ENCODE data around the gene SPACA4. TPM values are rescaled to one million over a fixed set of nuclear protein-coding genes. Genes with fewer than 3 reads are reported as not detected.

Gene SPACA4
- total and polyA plus RNA-seq, 2 experiments from 2014 or later = not detected

DNA sequence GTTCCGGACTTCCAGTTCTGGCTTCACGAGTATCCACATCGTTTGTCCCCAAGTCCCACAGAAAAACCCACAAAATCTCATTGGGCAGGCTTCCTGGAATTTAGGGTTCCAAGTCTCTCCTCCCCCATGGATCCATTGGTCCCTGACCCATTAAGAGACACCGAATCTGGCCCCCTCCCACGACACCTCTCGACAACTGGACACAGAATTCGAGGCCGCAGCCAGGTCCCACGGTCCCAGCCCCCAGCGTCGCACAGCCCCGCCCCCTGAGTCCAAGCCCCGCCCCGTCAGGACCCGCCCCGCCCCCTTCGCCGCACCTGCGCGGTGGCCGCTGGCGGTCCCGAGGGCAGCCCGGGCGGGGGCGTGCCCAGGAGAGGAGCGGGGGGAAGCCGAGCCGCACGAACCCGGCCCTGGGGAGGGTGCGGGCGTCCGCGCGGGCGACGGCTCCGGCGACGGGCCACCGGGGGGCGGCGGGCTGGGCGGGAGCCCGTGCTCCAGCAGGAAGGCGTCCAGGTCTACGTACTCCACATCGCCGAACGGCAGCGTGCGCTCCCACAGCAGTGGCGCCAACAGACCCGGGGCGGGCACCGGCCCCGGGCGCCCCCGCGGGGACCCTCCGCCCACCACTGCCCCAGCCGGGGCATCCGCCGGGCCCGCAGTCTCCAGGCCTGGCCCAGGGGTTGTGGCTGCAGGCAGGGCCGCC is 28.9 kb downstream of the SPACA4 start:
- TF ChIP-seq, protein P1, sequence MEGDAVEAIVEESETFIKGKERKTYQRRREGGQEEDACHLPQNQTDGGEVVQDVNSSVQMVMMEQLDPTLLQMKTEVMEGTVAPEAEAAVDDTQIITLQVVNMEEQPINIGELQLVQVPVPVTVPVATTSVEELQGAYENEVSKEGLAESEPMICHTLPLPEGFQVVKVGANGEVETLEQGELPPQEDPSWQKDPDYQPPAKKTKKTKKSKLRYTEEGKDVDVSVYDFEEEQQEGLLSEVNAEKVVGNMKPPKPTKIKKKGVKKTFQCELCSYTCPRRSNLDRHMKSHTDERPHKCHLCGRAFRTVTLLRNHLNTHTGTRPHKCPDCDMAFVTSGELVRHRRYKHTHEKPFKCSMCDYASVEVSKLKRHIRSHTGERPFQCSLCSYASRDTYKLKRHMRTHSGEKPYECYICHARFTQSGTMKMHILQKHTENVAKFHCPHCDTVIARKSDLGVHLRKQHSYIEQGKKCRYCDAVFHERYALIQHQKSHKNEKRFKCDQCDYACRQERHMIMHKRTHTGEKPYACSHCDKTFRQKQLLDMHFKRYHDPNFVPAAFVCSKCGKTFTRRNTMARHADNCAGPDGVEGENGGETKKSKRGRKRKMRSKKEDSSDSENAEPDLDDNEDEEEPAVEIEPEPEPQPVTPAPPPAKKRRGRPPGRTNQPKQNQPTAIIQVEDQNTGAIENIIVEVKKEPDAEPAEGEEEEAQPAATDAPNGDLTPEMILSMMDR (IDR thresholded peaks at IDR 0.05; ENCODE audit: low read depth, low read length) = no peak
- H3K36me3 ChIP-seq = no peaks in the 10 kb centered on the region
- H3K27me3 ChIP-seq = no peaks in the 10 kb centered on the region
- peak overlapping the region; percentile 88 for H3K4me3 ChIP-seq
- peak overlapping the region; percentile 46 for H3K27ac ChIP-seq
- H3K4me1 ChIP-seq (ENCODE audit: low read depth) = peaks cover 16% of the 10 kb centered on the region
- peak; percentile 52 to 82 for DNase-seq (ENCODE audit: low read depth in 1 of 2, low spot score in 1 of 2)
- no peaks in the 10 kb centered on the region for H3K9me3 ChIP-seq (ENCODE audit: low read depth)

DNA sequence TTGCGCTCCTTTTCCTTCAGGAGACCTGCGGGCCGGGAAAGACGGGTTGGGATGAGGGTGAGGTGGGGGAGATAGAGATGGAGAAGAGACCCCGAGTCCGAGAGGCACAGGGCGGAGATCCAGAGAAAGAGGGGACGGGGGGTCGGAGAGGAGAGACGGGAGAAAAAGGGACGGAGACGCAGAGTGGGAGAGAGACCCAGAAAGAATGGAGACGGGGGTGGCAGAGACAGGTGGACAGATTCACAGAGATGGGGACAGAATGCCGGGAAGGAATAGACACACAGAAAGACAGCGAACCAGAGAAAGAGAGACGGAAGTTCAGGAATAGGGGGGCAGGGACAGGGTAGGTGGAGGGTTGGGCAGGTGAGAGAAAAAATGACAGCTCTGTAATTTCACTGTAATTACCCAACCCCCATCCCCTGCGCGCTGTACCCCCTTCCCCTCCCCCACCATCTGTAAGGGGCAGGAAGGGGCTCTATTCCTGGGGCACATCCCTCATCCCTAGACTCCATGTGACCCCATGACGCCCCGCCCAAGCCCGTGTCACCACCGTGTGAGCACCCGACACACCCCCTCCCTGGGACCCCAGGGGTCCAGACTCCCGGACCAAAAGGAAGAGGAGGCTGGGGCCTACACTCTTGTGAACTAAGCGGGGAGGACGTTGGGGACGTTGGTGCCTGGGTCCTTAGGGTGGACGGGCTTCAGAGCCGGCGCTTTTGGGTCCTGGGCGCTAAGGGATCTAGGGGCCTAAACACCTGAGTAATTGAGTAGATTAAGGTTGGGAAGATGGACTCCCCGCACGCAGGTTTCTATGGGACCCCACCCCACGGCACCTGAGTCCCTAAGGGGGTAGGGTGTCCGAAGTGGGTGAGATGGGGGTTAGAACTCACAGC is 29.7 kb downstream of the SPACA4 start:
- H3K4me3 ChIP-seq = peak overlapping the region; percentile 88
- peaks cover 16% of the 10 kb centered on the region for H3K4me1 ChIP-seq (ENCODE audit: low read depth)
- TF ChIP-seq, protein P1 (IDR thresholded peaks at IDR 0.05; ENCODE audit: low read depth, low read length) = no peak
- no peaks in the 10 kb centered on the region for H3K9me3 ChIP-seq (ENCODE audit: low read depth)
- no peaks in the 10 kb centered on the region for H3K27me3 ChIP-seq
- peak overlapping the region; percentile 61 for H3K27ac ChIP-seq
- no peaks in the 10 kb centered on the region for H3K36me3 ChIP-seq
- DNase-seq (ENCODE audit: low read depth in 1 of 2, low spot score in 1 of 2) = peak in 1 of 2 donors; percentile 36

DNA sequence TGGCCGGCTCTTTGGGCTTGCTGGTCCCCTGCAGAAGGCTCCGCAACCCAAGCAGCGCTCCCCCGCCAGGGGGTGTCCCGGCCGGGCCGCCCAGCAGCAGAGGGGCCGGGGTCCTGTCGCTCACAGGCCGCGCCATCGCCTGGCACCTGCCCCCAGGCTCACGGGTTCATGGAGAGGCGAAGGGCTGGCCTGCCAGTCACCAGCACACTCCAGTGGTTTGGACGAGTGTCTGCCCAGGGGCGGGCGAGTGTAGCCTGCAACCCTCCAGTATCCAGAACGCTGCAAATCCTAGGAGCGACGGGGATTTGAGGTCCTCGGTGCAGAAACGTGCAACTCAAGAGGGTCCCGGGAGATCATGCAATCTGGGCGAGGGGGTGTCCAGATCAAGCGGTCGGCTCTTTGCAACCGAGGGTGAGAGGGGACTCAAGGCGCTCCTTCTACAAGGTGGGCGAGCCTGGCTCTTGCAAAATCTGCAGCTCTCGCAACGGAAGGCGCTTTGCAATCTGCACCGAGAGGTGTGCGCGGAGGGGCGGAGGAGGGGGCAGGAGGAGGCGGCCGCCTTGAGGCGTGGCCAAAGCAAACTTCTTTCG is 30.4 kb downstream of the SPACA4 start, which contains the start of gene DBP:
Gene DBP, minus strand, starts transcription at position 521 of the 590 bp plus-strand sequence. Its CDS starts 385 bp downstream, at position 136.
- DNase-seq (ENCODE audit: low read depth in 1 of 2, low spot score in 1 of 2) = peak in 1 of 2 donors; percentile 69
- no peaks in the 10 kb centered on the region for H3K27me3 ChIP-seq
- no peaks in the 10 kb centered on the region for H3K36me3 ChIP-seq
- H3K4me1 ChIP-seq (ENCODE audit: low read depth) = peaks cover 16% of the 10 kb centered on the region
- H3K4me3 ChIP-seq = peak within 1 kb of the TSS; percentile 88
- H3K9me3 ChIP-seq (ENCODE audit: low read depth) = no peaks in the 10 kb centered on the region
- peak within 1 kb of the TSS; percentile 88 for H3K27ac ChIP-seq
- TF ChIP-seq, protein P1 (IDR thresholded peaks at IDR 0.05; ENCODE audit: low read depth, low read length) = peak; percentile 10

DNA sequence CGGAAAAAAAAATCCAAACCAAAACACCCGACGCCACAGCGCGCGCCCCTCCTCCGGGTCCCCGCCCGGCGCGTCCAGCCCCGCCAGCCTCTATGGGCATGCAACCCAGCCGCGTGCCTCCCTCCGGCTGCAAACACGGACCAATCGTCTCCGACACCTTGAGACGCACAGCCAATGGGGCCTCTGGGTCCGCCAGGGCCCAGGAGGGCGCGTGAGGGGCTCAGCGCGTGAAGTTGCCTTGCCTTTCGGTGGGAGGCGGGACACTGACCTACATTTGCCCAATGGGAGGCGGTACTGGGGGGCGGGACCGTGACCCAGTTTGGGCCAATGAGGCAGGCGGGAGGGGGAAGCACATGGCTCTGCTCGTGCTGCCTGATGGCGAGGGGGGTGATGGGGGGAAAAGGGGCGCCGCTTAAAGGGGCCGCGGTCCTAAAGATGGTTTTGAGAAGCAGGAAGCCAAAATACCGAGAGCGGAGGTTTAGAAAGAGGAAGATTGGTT is 31.0 kb downstream of the SPACA4 start:
- TF ChIP-seq, protein P1 (IDR thresholded peaks at IDR 0.05; ENCODE audit: low read depth, low read length) = no peak
- Histone ChIP-seq H3K4me3 (peak overlapping the region; percentile 88), H3K27ac (peak overlapping the region; percentile 88), H3K36me3 (no peaks in the 10 kb centered on the region), H3K4me1 (ENCODE audit: low read depth) (peaks cover 16% of the 10 kb centered on the region), H3K27me3 (no peaks in the 10 kb centered on the region), H3K9me3 (ENCODE audit: low read depth) (no peaks in the 10 kb centered on the region)
- peak; percentile 99 to 100 for DNase-seq (ENCODE audit: low read depth in 1 of 2, low spot score in 1 of 2)
